A673 (cell line): ENCODE measurements around the gene C3orf20. TPM values are rescaled to one million over a fixed set of nuclear protein-coding genes. Genes with fewer than 3 reads are reported as not detected.
A peak's percentile ranks its signal among the peaks of the same experiment; 100 is the strongest.

Experiments
- BruUV-seq: library from RNA; stranded (reverse); fragments of 400-500 nt; replicated peaks from 2 replicates; lab custom pipeline; 2021; lab: Mats Ljungman, UMichigan
- CTCF ChIA-PET: fragments of 300-600 bp; sonication (Branson Sonifier 250); formaldehyde crosslinking; loops from one replicate; lab custom pipeline; 2022; ENCODE audit warnings: antibody characterized with exemption; lab: Charles Lee
- POLR2A ChIA-PET: fragments of 300-600 bp; sonication (Branson Sonifier 250); formaldehyde crosslinking; loops from one replicate; lab custom pipeline; 2022; ENCODE audit warnings: antibody characterized with exemption; ENCODE audit not compliant: low non-redundant PET; lab: Charles Lee
- DNase-seq: peaks from one replicate; pipeline ENCODE4 v3.0.0-alpha.2; 2015; ENCODE audit warnings: low spot score
- H3K27ac ChIP-seq: fragments of 200-600 bp; sonication (generic); 2 replicates; pipeline ENCODE4 v1.5.1; 2016; ENCODE audit warnings: mixed run types, low read depth, mild to moderate bottlenecking, mixed read lengths, antibody characterized with exemption, low read length; ENCODE audit not compliant: poor library complexity, severe bottlenecking
- H3K27me3 ChIP-seq: fragments of 200-600 bp; sonication (generic); replicated peaks from 2 replicates; pipeline ENCODE4 v1.6.1; 2017; ENCODE audit warnings: mixed run types, low read depth, mild to moderate bottlenecking, mixed read lengths, antibody characterized with exemption, low read length; ENCODE audit not compliant: insufficient read depth, poor library complexity
- H3K36me3 ChIP-seq: fragments of 200-600 bp; sonication (generic); 2 replicates; pipeline ENCODE4 v1.6.1; 2016; ENCODE audit warnings: mixed run types, mild to moderate bottlenecking, mixed read lengths, antibody characterized with exemption, low read length; ENCODE audit not compliant: insufficient read depth, poor library complexity, severe bottlenecking
- H3K4me1 ChIP-seq: fragments of 200-600 bp; sonication (generic); 2 replicates; pipeline ENCODE4 v1.6.1; 2017; ENCODE audit warnings: mixed run types, mild to moderate bottlenecking, mixed read lengths, antibody characterized with exemption, low read length; ENCODE audit not compliant: insufficient read depth, poor library complexity, severe bottlenecking
- H3K4me3 ChIP-seq: fragments of 200-600 bp; sonication (generic); 2 replicates; pipeline ENCODE4 v1.5.1; 2016; ENCODE audit warnings: low read depth, mixed run types, mild to moderate bottlenecking, mixed read lengths, low read length; ENCODE audit not compliant: poor library complexity, severe bottlenecking
- H3K9me3 ChIP-seq: fragments of 200-600 bp; sonication (generic); 2 replicates; pipeline ENCODE4 v1.6.1; 2016; ENCODE audit warnings: mixed run types, low read depth, mild to moderate bottlenecking, mixed read lengths, antibody characterized with exemption, low read length; ENCODE audit not compliant: poor library complexity, severe bottlenecking
- EZH2 ChIP-seq: fragments of 200-600 bp; sonication (generic); IDR thresholded peaks from 2 replicates; pipeline ENCODE4 v1.6.1; 2017; ENCODE audit warnings: borderline replicate concordance, low read depth, mild to moderate bottlenecking, mixed read lengths, antibody characterized with exemption, low read length; ENCODE audit not compliant: poor library complexity, severe bottlenecking
- intact Hi-C: fragments of 100-400 bp; cut with micrococcal nuclease; formaldehyde crosslinking; loops from one replicate; pipeline ENCODE4 v1.10.0; 2022; ENCODE audit not compliant: unreplicated experiment
- total RNA-seq: library from RNA; stranded (reverse); gene quantifications from 2 replicates; pipeline ENCODE4 v1.2.3, GENCODE V29; 2021
- TF ChIP-seq, protein P1 (sequence below): fragments of 300-800, 200-600 bp; sonication (generic); conservative IDR thresholded peaks from 2 replicates; pipeline ENCODE4 v1.5.1; 2017; ENCODE audit warnings: low read depth, mild to moderate bottlenecking, antibody characterized with exemption, low read length, moderate library complexity, mixed read lengths

Gene C3orf20
- total RNA-seq, 1 experiment from 2014 or later = 0.17 TPM

DNA sequence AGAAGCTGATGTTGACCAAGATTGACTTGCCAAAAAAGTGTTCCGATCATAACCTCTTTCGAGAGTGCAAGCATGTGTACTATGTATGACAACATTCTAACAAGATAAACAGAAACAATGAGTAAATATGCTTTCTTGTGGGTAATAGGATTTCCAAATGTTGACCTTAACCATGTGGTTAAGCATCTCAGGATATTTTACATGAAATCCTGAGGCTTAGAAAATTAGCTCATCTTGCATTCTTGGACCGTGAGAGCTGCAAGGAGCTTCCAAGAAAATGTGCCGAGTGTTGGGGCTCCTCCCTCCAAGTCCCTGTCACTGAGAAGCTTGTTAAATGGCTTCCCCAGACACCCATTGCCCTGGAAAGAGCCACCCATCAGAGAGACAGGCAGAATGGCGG is 50.1 kb downstream of the C3orf20 start:
- intact Hi-C loops = no loop called here
- BruUV-seq = no TSS peak
- ChIA-PET POLR2A (no interaction called here), CTCF (no interaction called here)
- Histone ChIP-seq H3K4me3 (no peak overlapping the region), H3K4me1 (no peaks in the 10 kb centered on the region), H3K27ac (no peak overlapping the region), H3K36me3 (no peaks in the 10 kb centered on the region), H3K9me3 (no peaks in the 10 kb centered on the region), H3K27me3 (no peaks in the 10 kb centered on the region)
- no peak for TF ChIP-seq EZH2
- TF ChIP-seq, protein P1, sequence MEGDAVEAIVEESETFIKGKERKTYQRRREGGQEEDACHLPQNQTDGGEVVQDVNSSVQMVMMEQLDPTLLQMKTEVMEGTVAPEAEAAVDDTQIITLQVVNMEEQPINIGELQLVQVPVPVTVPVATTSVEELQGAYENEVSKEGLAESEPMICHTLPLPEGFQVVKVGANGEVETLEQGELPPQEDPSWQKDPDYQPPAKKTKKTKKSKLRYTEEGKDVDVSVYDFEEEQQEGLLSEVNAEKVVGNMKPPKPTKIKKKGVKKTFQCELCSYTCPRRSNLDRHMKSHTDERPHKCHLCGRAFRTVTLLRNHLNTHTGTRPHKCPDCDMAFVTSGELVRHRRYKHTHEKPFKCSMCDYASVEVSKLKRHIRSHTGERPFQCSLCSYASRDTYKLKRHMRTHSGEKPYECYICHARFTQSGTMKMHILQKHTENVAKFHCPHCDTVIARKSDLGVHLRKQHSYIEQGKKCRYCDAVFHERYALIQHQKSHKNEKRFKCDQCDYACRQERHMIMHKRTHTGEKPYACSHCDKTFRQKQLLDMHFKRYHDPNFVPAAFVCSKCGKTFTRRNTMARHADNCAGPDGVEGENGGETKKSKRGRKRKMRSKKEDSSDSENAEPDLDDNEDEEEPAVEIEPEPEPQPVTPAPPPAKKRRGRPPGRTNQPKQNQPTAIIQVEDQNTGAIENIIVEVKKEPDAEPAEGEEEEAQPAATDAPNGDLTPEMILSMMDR = no peak
- no peak for DNase-seq

DNA sequence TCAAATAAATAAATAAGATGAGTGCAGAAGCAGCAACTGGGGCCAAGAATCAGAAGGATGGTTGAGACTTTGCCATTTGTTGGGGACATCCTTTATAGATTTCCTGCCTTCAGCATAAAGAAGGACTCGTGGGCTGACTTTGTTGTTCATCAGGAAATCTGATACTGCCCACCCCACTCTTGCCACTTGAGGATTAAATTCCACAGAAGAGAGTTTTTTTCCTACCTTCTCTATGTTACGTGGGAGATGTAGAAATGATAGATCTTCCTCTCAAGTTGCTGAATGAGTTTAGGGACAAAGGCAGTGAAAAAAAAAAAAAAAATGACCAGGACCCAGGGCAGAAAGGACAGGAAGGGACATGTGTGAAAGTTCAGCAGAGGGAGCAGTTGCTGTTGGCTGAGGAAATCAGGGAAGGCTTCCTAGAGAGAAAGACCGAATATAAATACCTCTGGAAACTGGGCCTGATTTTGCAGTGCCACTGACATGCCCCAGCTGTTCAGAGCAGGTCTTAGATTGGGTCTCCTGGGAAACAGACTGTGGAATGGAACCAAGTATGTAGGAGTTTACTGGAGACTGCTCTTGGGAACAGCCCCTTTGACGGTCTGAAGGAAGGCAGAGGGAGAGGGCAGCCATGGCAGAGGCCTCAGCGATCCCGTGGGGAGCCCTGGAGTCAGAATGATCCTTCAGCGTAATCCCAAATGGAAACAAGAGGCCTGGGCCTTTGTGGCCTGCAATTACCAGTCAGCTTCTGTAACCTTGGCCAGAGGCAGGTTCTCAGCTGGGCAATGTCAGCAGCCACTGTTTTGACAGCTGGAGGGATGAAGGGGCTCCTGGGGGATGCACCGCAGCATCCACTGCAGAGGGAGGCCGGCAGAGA is 50.9 kb downstream of the C3orf20 start:
- BruUV-seq = no TSS peak
- H3K27ac ChIP-seq = no peak overlapping the region
- ChIA-PET CTCF (no interaction called here), POLR2A (no interaction called here)
- no peaks in the 10 kb centered on the region for H3K27me3 ChIP-seq
- TF ChIP-seq, protein P1 = no peak
- TF ChIP-seq EZH2 = no peak
- intact Hi-C loops = no loop called here
- H3K4me1 ChIP-seq = no peaks in the 10 kb centered on the region
- no peaks in the 10 kb centered on the region for H3K36me3 ChIP-seq
- no peak overlapping the region for H3K4me3 ChIP-seq
- DNase-seq = peak; percentile 9
- no peaks in the 10 kb centered on the region for H3K9me3 ChIP-seq

DNA sequence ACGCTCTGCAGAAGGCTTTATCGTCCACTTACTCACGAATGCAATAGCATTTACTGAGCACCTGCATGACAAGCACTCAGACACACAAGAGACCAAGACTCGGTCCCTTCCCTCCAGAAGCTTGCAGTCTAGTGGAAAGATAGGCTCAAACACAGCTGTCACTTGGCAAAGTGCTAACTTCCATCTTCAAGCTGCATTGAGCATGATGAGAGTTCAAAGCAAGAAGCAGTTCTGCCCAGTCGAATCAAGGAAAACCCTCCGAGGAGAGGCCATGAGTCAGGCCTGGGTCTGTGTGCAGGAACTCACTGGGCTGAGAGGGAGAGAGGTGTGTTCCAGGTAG is 51.5 kb downstream of the C3orf20 start:
- Histone ChIP-seq H3K27ac (no peak overlapping the region), H3K4me3 (no peak overlapping the region), H3K27me3 (no peaks in the 10 kb centered on the region), H3K36me3 (no peaks in the 10 kb centered on the region), H3K4me1 (no peaks in the 10 kb centered on the region), H3K9me3 (no peaks in the 10 kb centered on the region)
- DNase-seq = no peak
- TF ChIP-seq EZH2 = no peak
- TF ChIP-seq, protein P1 = no peak
- intact Hi-C loops = no loop called here
- CTCF ChIA-PET = no interaction called here
- POLR2A ChIA-PET = no interaction called here
- no TSS peak for BruUV-seq
